Vagina (tissue), 2 donors: ENCODE results near the gene TMEM244. TPM values are rescaled to one million over a fixed set of nuclear protein-coding genes. Genes with fewer than 3 reads are reported as not detected.
"Not testable (repeated sequence)": the region's sequence is repeated elsewhere in the genome, so short reads cannot be mapped to it uniquely, and the experiment has no call there.

Source experiments
- DNase-seq, 2 donors: peaks; one replicate each; pipeline ENCODE4 v3.0.0-alpha.2; 2017; ENCODE audit errors: extremely low spot score in 2 of 2
- H3K27ac ChIP-seq: fragments of 200-600 bp; sonication (generic); one replicate; pipeline ENCODE4 v1.5.1; 2019
- H3K27me3 ChIP-seq: fragments of 200-600 bp; sonication (generic); one replicate; pipeline ENCODE4 v1.5.1; 2019
- H3K36me3 ChIP-seq, 2 donors: fragments of 200-600 bp; sonication (generic); one replicate each; pipeline ENCODE4 v1.5.1; 2017 to 2019
- H3K4me1 ChIP-seq: fragments of 200-600 bp; sonication (generic); one replicate; pipeline ENCODE4 v1.5.1; 2019
- H3K4me3 ChIP-seq, 2 donors: fragments of 200-600 bp; sonication (generic); 1 replicate in 1 of 2; 2 replicates in 1 of 2; pipeline ENCODE4 v1.5.1; 2016 to 2019
- H3K9me3 ChIP-seq: fragments of 200-600 bp; sonication (generic); one replicate; pipeline ENCODE4 v1.5.1; 2019
- POLR2A ChIP-seq, 2 donors: fragments of 450-650 bp; IDR thresholded peaks; one replicate each; pipeline ENCODE4 v1.6.1; 2017; ENCODE audit warnings: antibody characterized with exemption in 2 of 2, mild to moderate bottlenecking in 2 of 2, moderate library complexity in 2 of 2
- POLR2AphosphoS5 ChIP-seq, 2 donors: sonication (generic); formaldehyde crosslinking; IDR thresholded peaks; one replicate each; pipeline ENCODE4 v1.9.0; 2017; ENCODE audit warnings: antibody characterized with exemption in 2 of 2, mild to moderate bottlenecking in 2 of 2, low read depth in 1 of 2; ENCODE audit not compliant: insufficient read depth in 1 of 2
- intact Hi-C: fragments of 100-400 bp; cut with DNase I; formaldehyde crosslinking; loops from one replicate; pipeline ENCODE4 v1.15.1; 2023
- total RNA-seq: library from RNA; depleted of rRNA; stranded (reverse); fragments of >200 nt; gene quantifications from one replicate; pipeline ENCODE4 v1.2.3, GENCODE V29; 2016
- TF ChIP-seq, protein P1 (sequence below), 3 experiments: fragments of 450-650 bp in 2 of 3; fragments of 200-600 bp in 1 of 3; sonication (generic) in 1 of 3; IDR thresholded peaks; one replicate each; pipeline ENCODE4 v1.5.1; 2017 to 2019; ENCODE audit warnings: antibody characterized with exemption in 3 of 3, mild to moderate bottlenecking in 2 of 3, moderate library complexity in 2 of 3

The TMEM244 gene
- total RNA-seq, 1 donor from 2014 or later, result not detected

DNA sequence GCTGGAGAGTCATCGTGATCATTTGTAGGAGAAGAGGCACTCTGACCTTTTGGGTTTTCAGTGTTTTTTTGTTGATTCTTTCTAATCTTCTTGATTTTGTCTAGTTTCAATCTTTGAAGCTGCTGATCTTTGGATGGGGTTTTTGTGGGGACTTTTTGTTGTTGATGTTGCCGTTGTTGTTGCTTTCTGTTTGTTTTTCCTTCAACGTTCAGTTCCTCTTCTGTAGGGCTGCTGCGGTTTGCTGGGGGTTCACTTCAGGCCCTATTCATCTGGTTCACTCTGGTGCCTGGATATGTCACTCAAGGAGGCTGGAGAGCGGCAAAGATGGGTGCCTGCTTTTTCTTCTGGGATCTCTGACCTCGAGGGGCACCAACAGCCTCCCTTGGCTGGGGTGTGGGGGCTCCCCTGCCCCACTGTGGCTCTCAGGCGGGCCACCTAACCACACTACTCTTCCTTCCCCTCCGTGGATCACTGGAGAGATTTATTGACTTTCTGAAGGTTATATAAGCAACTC, 21.5 kb upstream of the TMEM244 start:
- H3K4me3 ChIP-seq, result no peak overlapping the region
- TF ChIP-seq POLR2A (IDR thresholded peaks at IDR 0.05), result no peak
- no peak for TF ChIP-seq POLR2AphosphoS5 (IDR thresholded peaks at IDR 0.05; ENCODE audit: insufficient read depth in 1 of 2, low read depth in 1 of 2)
- TF ChIP-seq, protein P1, sequence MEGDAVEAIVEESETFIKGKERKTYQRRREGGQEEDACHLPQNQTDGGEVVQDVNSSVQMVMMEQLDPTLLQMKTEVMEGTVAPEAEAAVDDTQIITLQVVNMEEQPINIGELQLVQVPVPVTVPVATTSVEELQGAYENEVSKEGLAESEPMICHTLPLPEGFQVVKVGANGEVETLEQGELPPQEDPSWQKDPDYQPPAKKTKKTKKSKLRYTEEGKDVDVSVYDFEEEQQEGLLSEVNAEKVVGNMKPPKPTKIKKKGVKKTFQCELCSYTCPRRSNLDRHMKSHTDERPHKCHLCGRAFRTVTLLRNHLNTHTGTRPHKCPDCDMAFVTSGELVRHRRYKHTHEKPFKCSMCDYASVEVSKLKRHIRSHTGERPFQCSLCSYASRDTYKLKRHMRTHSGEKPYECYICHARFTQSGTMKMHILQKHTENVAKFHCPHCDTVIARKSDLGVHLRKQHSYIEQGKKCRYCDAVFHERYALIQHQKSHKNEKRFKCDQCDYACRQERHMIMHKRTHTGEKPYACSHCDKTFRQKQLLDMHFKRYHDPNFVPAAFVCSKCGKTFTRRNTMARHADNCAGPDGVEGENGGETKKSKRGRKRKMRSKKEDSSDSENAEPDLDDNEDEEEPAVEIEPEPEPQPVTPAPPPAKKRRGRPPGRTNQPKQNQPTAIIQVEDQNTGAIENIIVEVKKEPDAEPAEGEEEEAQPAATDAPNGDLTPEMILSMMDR (IDR thresholded peaks at IDR 0.05), result no peak
- no peaks in the 10 kb centered on the region for H3K27me3 ChIP-seq
- H3K27ac ChIP-seq, result no peak overlapping the region
- H3K9me3 ChIP-seq, result no peaks in the 10 kb centered on the region
- H3K4me1 ChIP-seq, result no peaks in the 10 kb centered on the region
- intact Hi-C loops, result no loop called here
- DNase-seq, result no peak
- H3K36me3 ChIP-seq, result no peaks in the 10 kb centered on the region

DNA sequence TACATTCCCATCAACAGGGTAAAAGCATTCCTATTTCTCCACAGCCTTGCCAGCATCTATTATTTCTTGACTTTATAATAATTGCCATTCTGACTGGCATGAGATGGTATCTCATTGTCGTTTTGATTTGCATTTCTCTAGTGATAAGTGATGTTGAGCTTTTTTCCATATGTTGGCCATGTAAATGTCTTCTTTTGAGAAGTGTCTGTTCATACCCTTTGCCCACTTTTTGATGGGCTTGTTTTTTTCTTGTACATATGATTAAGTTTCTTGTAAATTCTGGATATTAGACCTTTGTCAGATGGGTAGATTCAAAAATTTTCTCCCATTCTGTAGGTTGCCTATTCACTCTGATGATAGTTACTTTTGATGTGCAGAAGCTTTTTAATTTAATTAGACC, 16.8 kb upstream of the TMEM244 start:
- H3K9me3 ChIP-seq, H3K27ac ChIP-seq, H3K27me3 ChIP-seq, H3K4me3 ChIP-seq, intact Hi-C loops, H3K36me3 ChIP-seq, H3K4me1 ChIP-seq, DNase-seq: not testable (repeated sequence)

GRCh38 chr6:129875610-129876520, 14.8 kb upstream of the TMEM244 start:
- H3K27ac ChIP-seq, result no peak overlapping the region
- DNase-seq, result no peak
- no peak overlapping the region for H3K4me3 ChIP-seq
- H3K27me3 ChIP-seq, result no peaks in the 10 kb centered on the region
- TF ChIP-seq POLR2A (IDR thresholded peaks at IDR 0.05) (no peak), POLR2AphosphoS5 (IDR thresholded peaks at IDR 0.05; ENCODE audit: insufficient read depth in 1 of 2, low read depth in 1 of 2) (no peak)
- TF ChIP-seq, protein P1 (IDR thresholded peaks at IDR 0.05), result no peak
- no peaks in the 10 kb centered on the region for H3K9me3 ChIP-seq
- H3K4me1 ChIP-seq, result no peaks in the 10 kb centered on the region
- no peaks in the 10 kb centered on the region for H3K36me3 ChIP-seq
- intact Hi-C loops, result no loop called here

GRCh38 chr6:129874837-129875236, 13.7 kb upstream of the TMEM244 start:
- TF ChIP-seq POLR2A (IDR thresholded peaks at IDR 0.05) (no peak), POLR2AphosphoS5 (IDR thresholded peaks at IDR 0.05; ENCODE audit: insufficient read depth in 1 of 2, low read depth in 1 of 2) (no peak)
- TF ChIP-seq, protein P1 (IDR thresholded peaks at IDR 0.05), result no peak
- intact Hi-C loops, result no loop called here

GRCh38 chr6:129872586-129872985, 11.5 kb upstream of the TMEM244 start:
- intact Hi-C loops, result no loop called here

More at GRCh38 chr6:129874837-129875236, 13.7 kb upstream of the TMEM244 start:
- Histone ChIP-seq H3K36me3 (no peaks in the 10 kb centered on the region), H3K27me3 (no peaks in the 10 kb centered on the region), H3K9me3 (no peaks in the 10 kb centered on the region), H3K4me3 (no peak overlapping the region), H3K27ac (no peak overlapping the region), H3K4me1 (no peaks in the 10 kb centered on the region)
- no peak for DNase-seq

More at GRCh38 chr6:129872586-129872985, 11.5 kb upstream of the TMEM244 start:
- Histone ChIP-seq H3K36me3 (no peaks in the 10 kb centered on the region), H3K9me3 (no peaks in the 10 kb centered on the region), H3K27me3 (no peaks in the 10 kb centered on the region), H3K27ac (no peak overlapping the region), H3K4me1 (no peaks in the 10 kb centered on the region), H3K4me3 (no peak overlapping the region)
- TF ChIP-seq POLR2A (IDR thresholded peaks at IDR 0.05) (no peak), POLR2AphosphoS5 (IDR thresholded peaks at IDR 0.05; ENCODE audit: insufficient read depth in 1 of 2, low read depth in 1 of 2) (no peak)
- TF ChIP-seq, protein P1 (IDR thresholded peaks at IDR 0.05), result no peak
- DNase-seq, result no peak
